ENCODE data around the gene ISLR2.

GRCh38 chr15:74155766-74156417 lies 25.5 kb downstream of the ISLR2 start:
- TF ChIP-seq CTCF (IDR thresholded peaks at IDR 0.05; ENCODE audit: poor library complexity) (no peak), EZH2 (IDR thresholded peaks at IDR 0.05; ENCODE audit: borderline replicate concordance) (no peak)
